H9 (cell line): ENCODE results near the gene GAREM1. TPM values are rescaled to one million over a fixed set of nuclear protein-coding genes. Genes with fewer than 3 reads are reported as not detected.

ENCODE experiments used
- DNase-seq: peaks from one replicate; pipeline ENCODE4 v3.0.0-alpha.2; 2017
- H2AFZ ChIP-seq: one replicate; pipeline ENCODE4 v1.6.1; 2013; ENCODE audit warnings: mild to moderate bottlenecking, low read length, control low read depth, moderate library complexity
- H2AK5ac ChIP-seq: 2 replicates; pipeline ENCODE4 v1.6.1; 2013; ENCODE audit warnings: low read length, control low read depth, mixed read lengths; ENCODE audit not compliant: insufficient read length
- H2BK120ac ChIP-seq: one replicate; pipeline ENCODE4 v1.6.1; 2013; ENCODE audit warnings: low read depth, mild to moderate bottlenecking, low read length, control low read depth, inconsistent platforms; ENCODE audit not compliant: poor library complexity, severe bottlenecking
- H2BK12ac ChIP-seq: 2 replicates; pipeline ENCODE4 v1.6.1; 2013; ENCODE audit warnings: low read length, control low read depth, mixed read lengths, low read depth; ENCODE audit not compliant: insufficient read length
- H2BK15ac ChIP-seq: 2 replicates; pipeline ENCODE4 v1.6.1; 2013; ENCODE audit warnings: low read depth, low read length, control low read depth
- H2BK20ac ChIP-seq: one replicate; pipeline ENCODE4 v1.6.1; 2013; ENCODE audit warnings: low read depth, mild to moderate bottlenecking, low read length, control low read depth, inconsistent platforms; ENCODE audit not compliant: poor library complexity, severe bottlenecking
- H2BK5ac ChIP-seq: 2 replicates; pipeline ENCODE4 v1.6.1; 2013; ENCODE audit warnings: low read length, control low read depth, mixed read lengths; ENCODE audit not compliant: insufficient read length
- H3K14ac ChIP-seq: 2 replicates; pipeline ENCODE4 v1.6.1; 2013; ENCODE audit warnings: low read length, control low read depth; ENCODE audit not compliant: insufficient read depth
- H3K18ac ChIP-seq: 2 replicates; pipeline ENCODE4 v1.6.1; 2013; ENCODE audit warnings: low read depth, mild to moderate bottlenecking, mixed read lengths, low read length, control low read depth; ENCODE audit not compliant: insufficient read length
- H3K23ac ChIP-seq: 2 replicates; pipeline ENCODE4 v1.6.1; 2013; ENCODE audit warnings: low read length, control low read depth, mixed read lengths, low read depth; ENCODE audit not compliant: insufficient read length
- H3K23me2 ChIP-seq: 2 replicates; pipeline ENCODE4 v1.6.1; 2013; ENCODE audit warnings: low read depth, mild to moderate bottlenecking, mixed read lengths, low read length, control low read depth; ENCODE audit not compliant: insufficient read length, poor library complexity, severe bottlenecking
- H3K27ac ChIP-seq: 2 replicates; pipeline ENCODE4 v1.5.1; 2013; ENCODE audit warnings: low read length, control low read depth, mixed read lengths, low read depth; ENCODE audit not compliant: insufficient read length
- H3K27me3 ChIP-seq: 2 replicates; pipeline ENCODE4 v1.6.1; 2013; ENCODE audit warnings: low read length, control low read depth, inconsistent platforms; ENCODE audit not compliant: insufficient read depth
- H3K4ac ChIP-seq: 2 replicates; pipeline ENCODE4 v1.6.1; 2013; ENCODE audit warnings: low read depth, mild to moderate bottlenecking, control low read depth, inconsistent platforms, low read length, moderate library complexity
- H3K4me1 ChIP-seq: 2 replicates; pipeline ENCODE4 v1.6.1; 2013; ENCODE audit warnings: low read length, control low read depth, inconsistent platforms; ENCODE audit not compliant: insufficient read depth
- H3K4me2 ChIP-seq: 2 replicates; pipeline ENCODE4 v1.6.1; 2013; ENCODE audit warnings: low read length, control low read depth, mixed read lengths; ENCODE audit not compliant: insufficient read length, insufficient read depth
- H3K56ac ChIP-seq: 2 replicates; pipeline ENCODE4 v1.6.1; 2013; ENCODE audit warnings: low read depth, mild to moderate bottlenecking, mixed read lengths, low read length, control low read depth; ENCODE audit not compliant: insufficient read length
- H3K79me1 ChIP-seq: 2 replicates; pipeline ENCODE4 v1.6.1; 2013; ENCODE audit warnings: low read depth, mild to moderate bottlenecking, moderate library complexity, low read length, control low read depth, inconsistent platforms; ENCODE audit not compliant: insufficient read depth, poor library complexity, severe bottlenecking
- H3K79me2 ChIP-seq: 2 replicates; pipeline ENCODE4 v1.6.1; 2013; ENCODE audit warnings: low read length, control low read depth, inconsistent platforms; ENCODE audit not compliant: insufficient read depth
- H3K9ac ChIP-seq: 2 replicates; pipeline ENCODE4 v1.6.1; 2013; ENCODE audit warnings: low read length, control low read depth, mixed read lengths; ENCODE audit not compliant: insufficient read length; ENCODE audit errors: extremely low read depth
- H3K9me3 ChIP-seq: one replicate; pipeline ENCODE4 v1.6.1; 2013; ENCODE audit warnings: low read depth, low read length, inconsistent platforms; ENCODE audit not compliant: control insufficient read depth
- H3T11ph ChIP-seq: one replicate; pipeline ENCODE4 v1.6.1; 2013; ENCODE audit warnings: mild to moderate bottlenecking, low read length, control low read depth, inconsistent platforms
- H4K20me1 ChIP-seq: one replicate; pipeline ENCODE4 v1.6.1; 2013; ENCODE audit not compliant: control insufficient read depth, insufficient read length, insufficient read depth
- H4K5ac ChIP-seq: 2 replicates; pipeline ENCODE4 v1.6.1; 2013; ENCODE audit warnings: low read depth, mild to moderate bottlenecking, mixed read lengths, low read length, control low read depth; ENCODE audit not compliant: insufficient read length
- H4K8ac ChIP-seq: replicated peaks from 2 replicates; pipeline ENCODE4 v1.6.1; 2013; ENCODE audit warnings: low read length, control low read depth, mixed read lengths, low read depth; ENCODE audit not compliant: insufficient read length
- H4K91ac ChIP-seq: 2 replicates; pipeline ENCODE4 v1.6.1; 2013; ENCODE audit warnings: low read depth, mild to moderate bottlenecking, moderate library complexity, mixed read lengths, low read length, control low read depth; ENCODE audit not compliant: insufficient read length
- H3K27ac Mint-ChIP-seq, 3 experiments: 2 replicates in 2 of 3; 3 replicates in 1 of 3; pipeline ENCODE4 v1.8.0; 2020 to 2021; ENCODE audit warnings: mixed read lengths in 3 of 3, mild to moderate bottlenecking in 1 of 3, moderate library complexity in 1 of 3
- H3K27me3 Mint-ChIP-seq: 2 replicates; pipeline ENCODE4 v1.8.0; 2021; ENCODE audit warnings: low read depth, mild to moderate bottlenecking, moderate library complexity, mixed read lengths
- H3K36me3 Mint-ChIP-seq, 3 experiments: 2 replicates in 2 of 3; 3 replicates in 1 of 3; pipeline ENCODE4 v1.8.0; 2020 to 2021; ENCODE audit warnings: low read depth in 3 of 3, mixed read lengths in 3 of 3; ENCODE audit not compliant: insufficient read depth in 1 of 3
- H3K4me1 Mint-ChIP-seq, 2 experiments: 2 replicates each; pipeline ENCODE4 v1.8.0; 2020; ENCODE audit warnings: mixed read lengths in 2 of 2
- H3K4me3 Mint-ChIP-seq, 2 experiments: 2 replicates in 1 of 2; 3 replicates in 1 of 2; pipeline ENCODE4 v1.8.0; 2020 to 2021; ENCODE audit warnings: mild to moderate bottlenecking in 2 of 2, mixed read lengths in 2 of 2, moderate library complexity in 1 of 2
- H3K9me3 Mint-ChIP-seq, 2 experiments: 2 replicates in 1 of 2; 3 replicates in 1 of 2; pipeline ENCODE4 v1.8.0; 2020; ENCODE audit warnings: mild to moderate bottlenecking in 2 of 2, mixed read lengths in 2 of 2, moderate library complexity in 1 of 2
- CTCF ChIP-seq: fragments of 200-600 bp; sonication (generic); conservative IDR thresholded peaks from 3 replicates; pipeline ENCODE4 v1.8.0; 2021; ENCODE audit warnings: antibody characterized with exemption, mild to moderate bottlenecking
- WGBS: extraction: QIAGEN DNeasy Blood & Tissue Kit; methylation state at CpG from one replicate; pipeline ENCODE4 v1.1.7; 2013; ENCODE audit warnings: missing lambda C conversion rate, low lambda C conversion rate, mixed read lengths; ENCODE audit not compliant: insufficient read length; ENCODE audit errors: extremely low coverage; 5-methylcytosine and 5-hydroxymethylcytosine counted together
- total RNA-seq: library from RNA; stranded (reverse); gene quantifications from 2 replicates; pipeline ENCODE4 v1.2.1, GENCODE V29; 2021

Gene GAREM1
- total RNA-seq, 1 experiment from 2014 or later, result 4.4 TPM

GRCh38 chr18:32378705-32379104 is 92.0 kb downstream of the GAREM1 start:
- no peak overlapping the region for H3K56ac ChIP-seq
- WGBS, result no CpG with 5 or more reads among the region's 4 CpGs
- no peaks in the 10 kb centered on the region; a peak in 1 of 7 replicates for H3K36me3 Mint-ChIP-seq

More at GRCh38 chr18:32378705-32379104, 92.0 kb downstream of the GAREM1 start:
- Histone ChIP-seq H4K20me1 (no peaks in the 10 kb centered on the region), H3K4me2 (no peak overlapping the region), H2BK15ac (no peak overlapping the region), H2BK120ac (no peak overlapping the region), H3K9ac (no peak overlapping the region), H2BK5ac (no peak overlapping the region), H2BK12ac (no peak overlapping the region), H4K91ac (no peak overlapping the region), H3K4ac (no peak overlapping the region), H4K5ac (no peak overlapping the region), H3K27me3 (no peaks in the 10 kb centered on the region), H3K23me2 (no peaks in the 10 kb centered on the region), H3K79me2 (no peaks in the 10 kb centered on the region), H3K27ac (no peak overlapping the region), H2BK20ac (no peak overlapping the region), H4K8ac (no peak overlapping the region), H2AK5ac (no peak overlapping the region), H3K14ac (no peak overlapping the region; the same call in 1 of the 2 replicates), H2AFZ (no peak overlapping the region), H3T11ph (no peak overlapping the region), H3K23ac (no peak overlapping the region), H3K9me3 (no peaks in the 10 kb centered on the region), H3K79me1 (no peaks in the 10 kb centered on the region), H3K4me1 (no peaks in the 10 kb centered on the region), H3K18ac (no peak overlapping the region)
- Mint-ChIP-seq H3K27me3 (no peaks in the 10 kb centered on the region), H3K4me1 (no peaks in the 10 kb centered on the region), H3K9me3 (no peaks in the 10 kb centered on the region), H3K27ac (no peak overlapping the region), H3K4me3 (no peak overlapping the region)
- DNase-seq, result no peak
- no peak for TF ChIP-seq CTCF
